Heart left ventricle (tissue), 16 donors: Measurements from ENCODE around the gene UNC5C. TPM values are rescaled to one million over a fixed set of nuclear protein-coding genes. Genes with fewer than 3 reads are reported as not detected.
"Not testable (repeated sequence)": the region's sequence is repeated elsewhere in the genome, so short reads cannot be mapped to it uniquely, and the experiment has no call there.

Experiments
- ATAC-seq, 4 donors: fragments of 200-7000 bp; cut with Tn5 transposase; one replicate each; pipeline ENCODE4 v1.9.1; 2020 to 2022; ENCODE audit warnings: moderate library complexity in 4 of 4, mild to moderate bottlenecking in 3 of 4, moderate number of reproducible peaks in 1 of 4
- DNase-seq, 5 donors: peaks; one replicate each; pipeline ENCODE4 v3.0.0-alpha.2; 2020
- H3K27ac ChIP-seq, 12 donors: fragments of 200-600 bp; sonication (generic) in 4 of 12; one replicate each; pipeline versions ENCODE4 v1.5.0 to v1.8.0; 2016 to 2022; ENCODE audit warnings: mild to moderate bottlenecking in 2 of 12
- H3K27me3 ChIP-seq, 9 donors: fragments of 200-600 bp; sonication (generic) in 2 of 9; one replicate each; pipeline versions ENCODE4 v1.5.1 to v1.8.0; 2016 to 2022; ENCODE audit warnings: mild to moderate bottlenecking in 3 of 9
- H3K36me3 ChIP-seq, 9 donors: fragments of 200-600 bp; sonication (generic) in 2 of 9; one replicate each; pipeline versions ENCODE4 v1.5.0 to v1.8.0; 2018 to 2022; ENCODE audit warnings: mild to moderate bottlenecking in 2 of 9
- H3K4me1 ChIP-seq, 12 donors: fragments of 200-600 bp; sonication (generic) in 4 of 12; one replicate each; pipeline versions ENCODE4 v1.5.0 to v1.8.0; 2016 to 2022; ENCODE audit warnings: mild to moderate bottlenecking in 3 of 12
- H3K4me3 ChIP-seq, 12 donors: fragments of 200-600 bp; sonication (generic) in 4 of 12; one replicate each; pipeline versions ENCODE4 v1.5.0 to v1.8.0; 2017 to 2022; ENCODE audit warnings: mild to moderate bottlenecking in 9 of 12, moderate library complexity in 4 of 12
- H3K9me3 ChIP-seq, 12 donors: fragments of 200-600 bp; sonication (generic) in 4 of 12; one replicate each; pipeline versions ENCODE4 v1.5.0 to v1.8.0; 2016 to 2022; ENCODE audit warnings: mild to moderate bottlenecking in 1 of 12
- POLR2A ChIP-seq, 2 donors: fragments of 450-650 bp; IDR thresholded peaks; one replicate each; pipeline ENCODE4 v1.6.1; 2017; ENCODE audit warnings: antibody characterized with exemption in 2 of 2, mild to moderate bottlenecking in 2 of 2, moderate library complexity in 2 of 2
- WGBS, 4 donors: extraction: QIAGEN DNeasy Blood & Tissue Kit in 2 of 4; methylation state at CpG; one replicate each; pipeline versions ENCODE4 v1.1.5 to v1.1.7; 2013 to 2018; 5-methylcytosine and 5-hydroxymethylcytosine counted together
- intact Hi-C, 10 donors: fragments of 100-400 bp; cut with DNase I; formaldehyde crosslinking; loops; one replicate each; pipeline versions ENCODE4 v1.11.1 to v1.14.2; 2022
- polyA plus RNA-seq, 2 donors: library from polyadenylated mRNA; stranded (reverse); fragments of 200-250 nt; gene quantifications; one replicate each; pipeline ENCODE4 v1.2.3, GENCODE V29; 2013
- total RNA-seq, 9 donors: library from RNA; depleted of rRNA in 2 of 9; stranded (reverse); fragments of >200 nt in 2 of 9; fragmentation: NEBNext Ultra II Directional in 3 of 9; extraction: Animal tissue kit (Norgen Biotek cat#: 25700) in 3 of 9; gene quantifications; one replicate each; pipeline versions ENCODE4 v1.1.0 to v1.2.4, GENCODE V29; 2016 to 2023
- TF ChIP-seq, protein P1 (sequence below), 12 donors: fragments of 200-600 bp; sonication (generic) in 4 of 12; IDR thresholded peaks; one replicate each; pipeline versions ENCODE4 v1.5.0 to v1.8.0; 2018 to 2022; ENCODE audit warnings: antibody characterized with exemption in 12 of 12, mild to moderate bottlenecking in 5 of 12
- donor health status: ischemic (EF 13 %, LVEDD 7.1; RV severe dilation, severe dysfunction).
- donor health status: healthy with polysubstance abuse.
- donor health status: DM: no; HTN: yes; CAD: no.
- donor health status: DM: no; HTN: no; CAD: no.
- donor health status: ischemic (EF 25% LVEDD 6.9; RV normal size, moderate dysfunction).
- donor health status: ischemic (EF 25% LVEDD 5.7; RV mildly dilated, moderate dysfunction).
- donor health status: healthy.
- donor health status: DM: yes; HTN: yes; CAD: no.
- donor health status: ischemic (EF 35%, LVEDD 5.7; RV mildly dilated, moderate dysfunction).
- donor health status: nonischemic (EF 11% LVEDD 7.7; RV severe dilation, severe dysfunction).
- donor health status: DM: yes; HTN: yes; CAD: no.
- donor health status: PGD.
- donor health status: ischemic (EF 29% LVEDD 5.4; RV normal size, mild dysfunction).
- donor health status: nonischemic (EF 23%, LVEDD 6.1; RV moderate dilation, normal function).

UNC5C gene
- total and polyA plus RNA-seq, 11 donors, result 0.23 to 2.8 (median 1.7) TPM

DNA sequence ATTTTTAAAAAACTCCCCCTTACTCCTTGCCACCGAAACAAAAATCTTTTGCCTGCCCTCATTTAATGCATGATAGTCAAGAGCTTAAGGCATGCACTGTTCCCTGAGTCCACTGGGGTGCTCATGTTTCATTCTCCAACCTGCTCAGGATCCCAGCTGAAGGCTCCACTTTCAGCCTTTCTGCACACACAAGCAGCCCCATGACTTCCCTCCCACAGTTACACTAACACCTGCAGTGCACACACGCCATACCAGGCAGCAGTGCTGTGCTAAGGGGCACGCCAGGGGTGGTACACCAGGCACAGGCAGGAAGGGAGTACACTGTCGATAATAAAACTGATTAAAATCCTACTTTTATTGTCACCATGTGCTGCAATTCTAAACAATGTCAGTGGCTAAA, 405.8 kb downstream of the UNC5C start:
- no peak overlapping the region for H3K27ac ChIP-seq
- H3K4me3 ChIP-seq, result no peak overlapping the region
- peaks cover 0 to 8% (median 0%) of the 10 kb centered on the region in 12 donors for H3K9me3 ChIP-seq
- DNase-seq, result no peak
- no peaks in the 10 kb centered on the region for H3K4me1 ChIP-seq
- TF ChIP-seq POLR2A (IDR thresholded peaks at IDR 0.05), result no peak
- TF ChIP-seq, protein P1, sequence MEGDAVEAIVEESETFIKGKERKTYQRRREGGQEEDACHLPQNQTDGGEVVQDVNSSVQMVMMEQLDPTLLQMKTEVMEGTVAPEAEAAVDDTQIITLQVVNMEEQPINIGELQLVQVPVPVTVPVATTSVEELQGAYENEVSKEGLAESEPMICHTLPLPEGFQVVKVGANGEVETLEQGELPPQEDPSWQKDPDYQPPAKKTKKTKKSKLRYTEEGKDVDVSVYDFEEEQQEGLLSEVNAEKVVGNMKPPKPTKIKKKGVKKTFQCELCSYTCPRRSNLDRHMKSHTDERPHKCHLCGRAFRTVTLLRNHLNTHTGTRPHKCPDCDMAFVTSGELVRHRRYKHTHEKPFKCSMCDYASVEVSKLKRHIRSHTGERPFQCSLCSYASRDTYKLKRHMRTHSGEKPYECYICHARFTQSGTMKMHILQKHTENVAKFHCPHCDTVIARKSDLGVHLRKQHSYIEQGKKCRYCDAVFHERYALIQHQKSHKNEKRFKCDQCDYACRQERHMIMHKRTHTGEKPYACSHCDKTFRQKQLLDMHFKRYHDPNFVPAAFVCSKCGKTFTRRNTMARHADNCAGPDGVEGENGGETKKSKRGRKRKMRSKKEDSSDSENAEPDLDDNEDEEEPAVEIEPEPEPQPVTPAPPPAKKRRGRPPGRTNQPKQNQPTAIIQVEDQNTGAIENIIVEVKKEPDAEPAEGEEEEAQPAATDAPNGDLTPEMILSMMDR (IDR thresholded peaks at IDR 0.05), result no peak
- no peaks in the 10 kb centered on the region for H3K36me3 ChIP-seq
- no peak for ATAC-seq
- H3K27me3 ChIP-seq, result peaks cover 0 to 7% (median 0%) of the 10 kb centered on the region in 9 donors
- 80 to 98% (median 87%) methylated on average over 4 of the region's 4 CpGs for WGBS, 4 donors
- intact Hi-C loops, result no loop called here

DNA sequence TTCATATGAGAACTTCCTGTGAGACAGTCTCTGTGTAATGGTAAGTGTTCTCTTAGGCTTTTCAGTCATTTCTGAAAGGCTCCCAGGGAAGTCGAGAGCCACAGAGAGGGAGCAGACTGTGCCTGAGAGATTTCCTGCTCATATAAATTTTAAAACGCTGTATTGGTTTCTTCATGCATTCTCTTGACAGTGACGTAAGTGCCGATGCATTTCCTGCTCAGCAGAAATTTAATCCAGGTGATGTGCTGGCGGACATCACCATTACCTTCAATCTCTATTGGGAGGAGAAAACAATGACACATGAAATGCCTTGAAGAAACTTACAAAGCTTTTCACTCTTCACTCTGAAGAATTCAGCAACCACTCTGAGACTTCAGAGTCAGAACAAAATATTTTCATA, 407.4 kb downstream of the UNC5C start:
- no peak overlapping the region for H3K4me3 ChIP-seq
- ATAC-seq, result no peak
- WGBS, 4 donors, result 68 to 76% (median 73%) methylated on average over 5 of the region's 5 CpGs
- H3K27me3 ChIP-seq, result peaks cover 0 to 7% (median 0%) of the 10 kb centered on the region in 9 donors
- no peak for TF ChIP-seq POLR2A (IDR thresholded peaks at IDR 0.05)
- TF ChIP-seq, protein P1 (IDR thresholded peaks at IDR 0.05), result no peak
- no peaks in the 10 kb centered on the region for H3K36me3 ChIP-seq
- H3K9me3 ChIP-seq, result peaks cover 0 to 8% (median 0%) of the 10 kb centered on the region in 12 donors
- no peak overlapping the region for H3K27ac ChIP-seq
- DNase-seq, result no peak
- intact Hi-C loops, result no loop called here
- no peaks in the 10 kb centered on the region for H3K4me1 ChIP-seq

DNA sequence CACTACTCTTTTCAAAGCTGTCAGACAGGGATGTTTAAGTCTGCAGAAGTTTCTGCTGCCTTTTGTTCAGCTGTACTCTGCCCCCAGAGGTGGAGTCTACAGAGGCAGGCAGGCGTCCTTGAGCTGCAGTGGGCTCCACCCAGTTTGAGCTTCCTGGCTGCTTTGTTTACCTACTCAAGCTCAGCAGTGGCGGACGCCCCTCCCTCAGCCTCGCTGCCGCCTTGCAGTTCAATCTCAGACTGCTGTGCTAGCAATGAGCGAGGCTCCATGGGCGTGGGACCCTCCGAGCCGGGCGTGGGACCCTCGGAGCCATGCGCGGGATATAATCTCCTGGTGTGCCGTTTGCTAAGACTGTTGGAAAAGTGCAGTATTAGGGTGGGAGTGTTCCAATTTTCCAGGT, 409.3 kb downstream of the UNC5C start:
- H3K4me3 ChIP-seq, H3K4me1 ChIP-seq, intact Hi-C loops, H3K36me3 ChIP-seq, ATAC-seq, H3K27me3 ChIP-seq, H3K9me3 ChIP-seq, H3K27ac ChIP-seq, DNase-seq: not testable (repeated sequence)
- 88 to 92% (median 91%) methylated on average over 8 to 14 of the region's 14 CpGs for WGBS, 4 donors

DNA sequence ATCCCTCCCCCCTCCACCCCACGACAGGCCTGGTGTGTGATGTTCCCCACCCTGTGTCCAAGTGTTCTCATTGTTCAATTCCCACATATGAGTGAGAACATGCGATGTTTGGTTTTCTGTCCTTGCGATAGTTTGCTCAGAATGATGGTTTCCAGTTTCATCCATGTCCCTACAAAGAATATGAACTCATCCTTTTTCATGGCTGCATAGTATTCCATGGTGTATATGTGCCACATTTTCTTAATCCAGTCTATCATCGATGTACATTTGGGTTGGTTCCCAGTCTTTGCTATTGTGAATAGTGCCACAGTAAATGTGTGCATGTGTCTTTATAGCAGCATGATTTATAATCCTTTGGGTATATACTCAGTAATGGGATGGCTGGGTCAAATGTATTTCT, 414.8 kb downstream of the UNC5C start:
- DNase-seq, H3K4me3 ChIP-seq, intact Hi-C loops, H3K27ac ChIP-seq, ATAC-seq, H3K27me3 ChIP-seq, H3K36me3 ChIP-seq, H3K9me3 ChIP-seq: not testable (repeated sequence)
- H3K4me1 ChIP-seq, result peaks cover 0 to 14% (median 0%) of the 10 kb centered on the region in 12 donors
- WGBS, 4 donors, result 94 to 98% (median 96%) methylated on average over 4 of the region's 4 CpGs

DNA sequence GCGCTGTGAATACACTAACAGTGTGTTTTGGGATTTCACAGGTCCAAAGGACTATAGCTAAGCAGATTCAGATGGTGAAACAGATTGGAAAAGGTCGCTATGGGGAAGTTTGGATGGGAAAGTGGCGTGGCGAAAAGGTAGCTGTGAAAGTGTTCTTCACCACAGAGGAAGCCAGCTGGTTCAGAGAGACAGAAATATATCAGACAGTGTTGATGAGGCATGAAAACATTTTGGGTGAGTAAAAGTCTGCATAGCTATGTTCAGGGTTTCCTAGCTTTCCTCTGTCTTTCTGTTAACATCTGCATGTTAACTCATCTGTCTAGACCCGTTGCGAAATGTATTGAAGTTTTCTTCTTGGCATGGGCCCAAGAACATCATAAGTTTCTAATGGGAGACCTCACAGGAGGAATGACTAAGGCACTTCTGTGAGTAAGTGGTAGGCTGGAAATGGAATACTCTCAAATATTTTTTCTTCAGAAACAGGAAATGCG, 418.9 kb downstream of the UNC5C start:
- 50 to 57% (median 52%) methylated on average over 7 of the region's 7 CpGs for WGBS, 4 donors
- peak in 3 of 5 donors; percentile 23 to 31 (median 27) for DNase-seq
- intact Hi-C loops, result loop anchor here in 3 of 10 donors (10.0 kb wide), 1 partner anchor 505 kb away; no protein-coding TSS in a partner anchor

More for the DNA sequence above, 418.9 kb downstream of the UNC5C start:
- H3K4me3 ChIP-seq, result peak overlapping the region in 3 of 12 donors; percentile 6 to 20 (median 8)
- peak; percentile 83 to 96 (median 92) for ATAC-seq
- H3K27ac ChIP-seq, result peak overlapping the region in 9 of 12 donors; percentile 5 to 59 (median 26)
- no peaks in the 10 kb centered on the region for H3K27me3 ChIP-seq
- H3K9me3 ChIP-seq, result peaks cover 0 to 8% (median 0%) of the 10 kb centered on the region in 12 donors
- no peaks in the 10 kb centered on the region for H3K36me3 ChIP-seq
- TF ChIP-seq, protein P1 (IDR thresholded peaks at IDR 0.05), result no peak
- no peak for TF ChIP-seq POLR2A (IDR thresholded peaks at IDR 0.05)
- H3K4me1 ChIP-seq, result peaks cover 0 to 14% (median 0%) of the 10 kb centered on the region in 12 donors
